Neural crest cell (in vitro differentiated cells): ENCODE results near the gene MYO1E. TPM values are rescaled to one million over a fixed set of nuclear protein-coding genes. Genes with fewer than 3 reads are reported as not detected.
"Not testable (repeated sequence)": the region's sequence is repeated elsewhere in the genome, so short reads cannot be mapped to it uniquely, and the experiment has no call there.

Experiments
- DNase-seq: peaks from one replicate; pipeline ENCODE4 v3.0.0; 2021; ENCODE audit warnings: low read depth, mixed read lengths, low spot score
- H3K27ac Mint-ChIP-seq: one replicate; pipeline ENCODE4 v1.8.0; 2021; ENCODE audit warnings: mild to moderate bottlenecking, mixed read lengths; ENCODE audit not compliant: unreplicated experiment
- H3K27me3 Mint-ChIP-seq: 2 replicates; pipeline ENCODE4 v1.8.0; 2021; ENCODE audit warnings: low read depth, mild to moderate bottlenecking, mixed read lengths
- H3K36me3 Mint-ChIP-seq: 2 replicates; pipeline ENCODE4 v1.8.0; 2021; ENCODE audit warnings: low read depth, mild to moderate bottlenecking, mixed read lengths
- H3K4me1 Mint-ChIP-seq: 2 replicates; pipeline ENCODE4 v1.8.0; 2021; ENCODE audit warnings: mixed read lengths
- H3K4me3 Mint-ChIP-seq: one replicate; pipeline ENCODE4 v1.8.0; 2021; ENCODE audit warnings: mild to moderate bottlenecking, mixed read lengths
- H3K9me3 Mint-ChIP-seq: 2 replicates; pipeline ENCODE4 v1.8.0; 2021; ENCODE audit warnings: mixed read lengths
- CTCF ChIP-seq: fragments of 200-600 bp; sonication (generic); conservative IDR thresholded peaks from 2 replicates; pipeline ENCODE4 v1.5.0; 2021; ENCODE audit warnings: antibody characterized with exemption, mild to moderate bottlenecking
- total RNA-seq: library from RNA; stranded (reverse); gene quantifications from 2 replicates; pipeline ENCODE4 v1.2.1, GENCODE V29; 2021

The MYO1E gene
- total RNA-seq, 1 donor from 2014 or later, result 34.5 TPM

- Mint-ChIP-seq H3K27me3 (peaks cover 11% of the 10 kb centered on the region), H3K4me1 (peaks cover 5% of the 10 kb centered on the region), H3K27ac (no peak overlapping the region), H3K36me3 (no peaks in the 10 kb centered on the region), H3K9me3 (no peaks in the 10 kb centered on the region), H3K4me3 (no peak overlapping the region)
- no peak for TF ChIP-seq CTCF
- DNase-seq, result no peak
Measured at GRCh38 chr15:59396679-59397078, 24.0 kb upstream of the MYO1E start.

- Mint-ChIP-seq H3K4me3 (no peak overlapping the region), H3K9me3 (no peaks in the 10 kb centered on the region), H3K4me1 (no peaks in the 10 kb centered on the region), H3K36me3 (no peaks in the 10 kb centered on the region), H3K27ac (no peak overlapping the region), H3K27me3 (peaks cover 11% of the 10 kb centered on the region)
- DNase-seq, result no peak
- no peak for TF ChIP-seq CTCF
Measured at GRCh38 chr15:59396211-59396610, 23.5 kb upstream of the MYO1E start.

- H3K4me1 Mint-ChIP-seq, result no peaks in the 10 kb centered on the region
- H3K27me3 Mint-ChIP-seq, result peaks cover 3% of the 10 kb centered on the region
- no peak for DNase-seq
- H3K27ac Mint-ChIP-seq, result no peak overlapping the region
- no peak for TF ChIP-seq CTCF
- H3K4me3 Mint-ChIP-seq, result no peak overlapping the region
- H3K9me3 Mint-ChIP-seq, result no peaks in the 10 kb centered on the region
- no peaks in the 10 kb centered on the region for H3K36me3 Mint-ChIP-seq
Measured at GRCh38 chr15:59394166-59394661, 21.5 kb upstream of the MYO1E start.

GRCh38 chr15:59392299-59392698 lies 19.6 kb upstream of the MYO1E start:
- Mint-ChIP-seq H3K4me1 (no peaks in the 10 kb centered on the region), H3K9me3 (no peaks in the 10 kb centered on the region), H3K27ac (no peak overlapping the region), H3K27me3 (peaks cover 2% of the 10 kb centered on the region), H3K36me3 (no peaks in the 10 kb centered on the region), H3K4me3 (no peak overlapping the region)
- no peak for TF ChIP-seq CTCF
- no peak for DNase-seq

GRCh38 chr15:59388670-59389069 lies 16.0 kb upstream of the MYO1E start:
- no peak for TF ChIP-seq CTCF
- Mint-ChIP-seq H3K9me3 (no peaks in the 10 kb centered on the region), H3K4me1 (no peaks in the 10 kb centered on the region), H3K36me3 (no peaks in the 10 kb centered on the region), H3K27ac (no peak overlapping the region), H3K4me3 (no peak overlapping the region), H3K27me3 (no peaks in the 10 kb centered on the region)
- no peak for DNase-seq

- H3K9me3 Mint-ChIP-seq, DNase-seq, H3K36me3 Mint-ChIP-seq, H3K27me3 Mint-ChIP-seq, H3K27ac Mint-ChIP-seq, H3K4me3 Mint-ChIP-seq, H3K4me1 Mint-ChIP-seq: not testable (repeated sequence)
Measured at GRCh38 chr15:59387196-59387878, 14.7 kb upstream of the MYO1E start.
